Activated CD4-positive, alpha-beta T cell treated with anti-CD3 and anti-CD28 coated beads, Interleukin-2, amount 50 U/mL, for 24 hours (primary cell): ENCODE data around the gene TMEM94.

ENCODE experiments used
- DNase-seq, 2 donors: peaks; one replicate each; pipeline ENCODE4 v3.0.0-alpha.2; 2020; ENCODE audit warnings: low read depth in 1 of 2, low spot score in 1 of 2

TMEM94 gene

GRCh38 chr17:75524269-75524969 is 68.0 kb downstream of the TMEM94 start:
- DNase-seq, result no peak

GRCh38 chr17:75524970-75525805 is 68.8 kb downstream of the TMEM94 start, which contains the start of gene LLGL2:
Gene LLGL2, plus strand, starts transcription at chr17:75525697. Its CDS starts 17,730 bp downstream, at chr17:75543427.
- peak; percentile 59 to 60 for DNase-seq

- DNase-seq, result no peak
These were observed 69.5 kb downstream of the TMEM94 start for GRCh38 chr17:75525806-75526554.

GRCh38 chr17:75526555-75527270 is 70.3 kb downstream of the TMEM94 start:
- no peak for DNase-seq

- no peak for DNase-seq
These were observed 74.6 kb downstream of the TMEM94 start for GRCh38 chr17:75530837-75531720.

- DNase-seq, result no peak
These were observed 75.3 kb downstream of the TMEM94 start for GRCh38 chr17:75531721-75532072.

GRCh38 chr17:75535119-75535537 is 78.7 kb downstream of the TMEM94 start:
- peak; percentile 18 to 34 for DNase-seq

GRCh38 chr17:75535871-75536270 is 79.4 kb downstream of the TMEM94 start:
- no peak for DNase-seq

GRCh38 chr17:75536366-75536765 is 79.9 kb downstream of the TMEM94 start:
- DNase-seq, result no peak

- DNase-seq, result no peak
These were observed 83.7 kb downstream of the TMEM94 start for GRCh38 chr17:75539967-75540729.

- DNase-seq, result no peak
These were observed 84.6 kb downstream of the TMEM94 start for GRCh38 chr17:75540923-75541503.

GRCh38 chr17:75542229-75542628 is 85.8 kb downstream of the TMEM94 start:
- no peak for DNase-seq

GRCh38 chr17:75542728-75543336 is 86.4 kb downstream of the TMEM94 start:
- no peak for DNase-seq

GRCh38 chr17:75544250-75544649 is 87.8 kb downstream of the TMEM94 start:
- DNase-seq, result no peak

- no peak for DNase-seq
These were observed 89.7 kb downstream of the TMEM94 start for GRCh38 chr17:75546181-75546580.

GRCh38 chr17:75547091-75547490 is 90.7 kb downstream of the TMEM94 start:
- DNase-seq, result no peak

- DNase-seq, result no peak
These were observed 92.4 kb downstream of the TMEM94 start for GRCh38 chr17:75548813-75549212.
